ENCODE results near the gene HDAC1.

The HDAC1 gene

GRCh38 chr1:32330558-32331151 is 38.8 kb downstream of the HDAC1 start:
- no peak for DNase-seq

GRCh38 chr1:32331549-32331948 is 39.7 kb downstream of the HDAC1 start:
- DNase-seq: no peak

GRCh38 chr1:32332290-32333079 is 40.6 kb downstream of the HDAC1 start:
- no peak for DNase-seq

- DNase-seq: no peak
Measured at GRCh38 chr1:32333251-32333963, 41.5 kb downstream of the HDAC1 start.

GRCh38 chr1:32334274-32334861 is 42.5 kb downstream of the HDAC1 start:
- no peak for DNase-seq

GRCh38 chr1:32334864-32335534 is 43.1 kb downstream of the HDAC1 start:
- peak; percentile 68 for DNase-seq

- no peak for DNase-seq
Measured at GRCh38 chr1:32335535-32335789, 43.6 kb downstream of the HDAC1 start.

- peak; percentile 77 for DNase-seq
Measured at GRCh38 chr1:32335790-32336590, 44.1 kb downstream of the HDAC1 start, which contains the start of gene MARCKSL1. MARCKSL1 (minus strand) TSS chr1:32336233; CDS start chr1:32336033, 200 bp downstream.

GRCh38 chr1:32336591-32336932 is 44.7 kb downstream of the HDAC1 start:
- no peak for DNase-seq

GRCh38 chr1:32336963-32337675 is 45.2 kb downstream of the HDAC1 start:
- DNase-seq: no peak

- no peak for DNase-seq
Measured at GRCh38 chr1:32337855-32338636, 46.2 kb downstream of the HDAC1 start.

GRCh38 chr1:32338637-32339145 is 46.8 kb downstream of the HDAC1 start:
- no peak for DNase-seq

GRCh38 chr1:32339363-32339978 is 47.6 kb downstream of the HDAC1 start:
- no peak for DNase-seq

GRCh38 chr1:32341186-32341757 is 49.4 kb downstream of the HDAC1 start:
- no peak for DNase-seq

- no peak for DNase-seq
Measured at GRCh38 chr1:32341971-32342370, 50.1 kb downstream of the HDAC1 start.

GRCh38 chr1:32342704-32343103 is 50.8 kb downstream of the HDAC1 start:
- DNase-seq: no peak

- peak; percentile 55 for DNase-seq
Measured at GRCh38 chr1:32345289-32345827, 53.5 kb downstream of the HDAC1 start.

GRCh38 chr1:32346532-32347157 is 54.8 kb downstream of the HDAC1 start:
- DNase-seq: no peak

GRCh38 chr1:32349211-32349708 is 57.4 kb downstream of the HDAC1 start:
- DNase-seq: no peak
